Endothelial cell of umbilical vein (primary cell): ENCODE data around the gene MYO1E. TPM values are rescaled to one million over a fixed set of nuclear protein-coding genes. Genes with fewer than 3 reads are reported as not detected.

Experiments used
- BruUV-seq: library from RNA; stranded (reverse); fragments of 400-500 nt; replicated peaks from 2 replicates; lab custom pipeline; 2021; lab: Mats Ljungman, UMichigan
- CTCF ChIA-PET: fragments of 300-600, 350-600 bp; sonication (Branson Sonifier 250); formaldehyde crosslinking; loops from one replicate; lab custom pipeline; 2021; ENCODE audit warnings: antibody characterized with exemption, inconsistent platforms; lab: Charles Lee
- POLR2A ChIA-PET: fragments of 300-600, 350-600 bp; sonication (Branson Sonifier 250); formaldehyde crosslinking; loops from one replicate; lab custom pipeline; 2021; ENCODE audit warnings: antibody characterized with exemption, inconsistent platforms; lab: Charles Lee
- DNase-seq: peaks from one replicate; pipeline ENCODE4 v3.0.0-alpha.2; 2011; ENCODE audit warnings: low read depth, low spot score
- FAIRE-seq: peaks from 2 replicates; lab custom pipeline; 2011; peaks lifted over from hg19 to GRCh38; lab: Jason Lieb, UNC
- H2AFZ ChIP-seq: 2 replicates; pipeline ENCODE4 v1.6.0; 2012; ENCODE audit warnings: low read depth, low read length, control low read depth, inconsistent platforms
- H3K27ac ChIP-seq: 2 replicates; pipeline ENCODE4 v1.5.1; 2011; ENCODE audit warnings: low read depth, mild to moderate bottlenecking, control low read depth, low read length, moderate library complexity; ENCODE audit not compliant: insufficient read depth
- H3K27me3 ChIP-seq, 2 experiments: 2 replicates each; pipeline versions ENCODE4 v1.6.0 to v1.6.1; 2011; ENCODE audit warnings: low read length in 2 of 2, mixed read lengths in 1 of 2; ENCODE audit not compliant: control insufficient read depth in 2 of 2, insufficient read depth in 2 of 2
- H3K36me3 ChIP-seq, 2 experiments: 2 replicates in 1 of 2; 3 replicates in 1 of 2; pipeline ENCODE4 v1.5.1; 2011; ENCODE audit warnings: low read length in 2 of 2, mild to moderate bottlenecking in 1 of 2, moderate library complexity in 1 of 2; ENCODE audit not compliant: control insufficient read depth in 2 of 2, insufficient read depth in 2 of 2; ENCODE audit errors: extremely low read depth in 1 of 2
- H3K4me1 ChIP-seq: 3 replicates; pipeline ENCODE4 v1.5.1; 2011; ENCODE audit warnings: mild to moderate bottlenecking, low read length; ENCODE audit not compliant: control insufficient read depth, insufficient read depth; ENCODE audit errors: extremely low read depth
- H3K4me2 ChIP-seq: 2 replicates; pipeline ENCODE4 v1.6.1; 2011; ENCODE audit warnings: low read length, control low read depth, mixed read lengths; ENCODE audit not compliant: insufficient read depth
- H3K4me3 ChIP-seq, 3 experiments: fragments of 200-600 bp in 1 of 3; sonication (generic), shearing (Covaris generic) in 1 of 3; replicated peaks in 1 of 3; 2 replicates each; pipeline ENCODE4 v1.5.1; 2011 to 2016; ENCODE audit warnings: control low read depth in 3 of 3, low read length in 3 of 3, mild to moderate bottlenecking in 2 of 3, inconsistent platforms in 1 of 3, low read depth in 1 of 3, moderate library complexity in 1 of 3; ENCODE audit not compliant: insufficient read depth in 1 of 3
- H3K79me2 ChIP-seq: 2 replicates; pipeline ENCODE4 v1.6.0; 2012; ENCODE audit warnings: low read length, inconsistent platforms; ENCODE audit not compliant: control insufficient read depth, insufficient read depth
- H3K9ac ChIP-seq: replicated peaks from 2 replicates; pipeline ENCODE3; 2011; ENCODE audit warnings: low read length, control low read depth; ENCODE audit not compliant: insufficient read depth; ENCODE audit errors: extremely low read depth
- H3K9me1 ChIP-seq: replicated peaks from 3 replicates; pipeline ENCODE4 v1.6.0; 2011; ENCODE audit warnings: mild to moderate bottlenecking, low read length; ENCODE audit not compliant: control insufficient read depth, insufficient read depth; ENCODE audit errors: extremely low read depth
- H3K9me3 ChIP-seq: replicated peaks from 2 replicates; pipeline ENCODE4 v1.5.1; 2012; ENCODE audit warnings: low read length, inconsistent platforms; ENCODE audit not compliant: control insufficient read depth, insufficient read depth
- H4K20me1 ChIP-seq: replicated peaks from 2 replicates; pipeline ENCODE3; 2011; ENCODE audit warnings: mild to moderate bottlenecking, low read length; ENCODE audit not compliant: control insufficient read depth, insufficient read depth; ENCODE audit errors: extremely low read depth
- EZH2 ChIP-seq: IDR thresholded peaks from 2 replicates; pipeline ENCODE4 v1.6.1; 2012; ENCODE audit warnings: borderline replicate concordance, low read depth, mild to moderate bottlenecking, moderate library complexity, low read length, inconsistent platforms; ENCODE audit not compliant: severe bottlenecking
- FOS ChIP-seq: IDR thresholded peaks from 2 replicates; pipeline ENCODE4 v1.6.1; 2011; ENCODE audit warnings: mild to moderate bottlenecking, low read length, moderate library complexity, borderline replicate concordance; ENCODE audit not compliant: insufficient read depth
- GATA2 ChIP-seq: IDR thresholded peaks from 2 replicates; pipeline ENCODE4 v1.7.0; 2011; ENCODE audit warnings: low read depth, mild to moderate bottlenecking, moderate library complexity, mixed read lengths, low read length; ENCODE audit not compliant: insufficient read length, insufficient read depth
- JUN ChIP-seq: IDR thresholded peaks from 2 replicates; pipeline ENCODE4 v1.6.1; 2011; ENCODE audit warnings: borderline replicate concordance, low read depth; ENCODE audit not compliant: insufficient read length, insufficient read depth
- MAX ChIP-seq: IDR thresholded peaks from 2 replicates; pipeline ENCODE4 v1.6.1; 2011; ENCODE audit not compliant: insufficient read depth, insufficient read length
- MYC ChIP-seq: IDR thresholded peaks from one replicate; pipeline ENCODE4 v1.6.1; 2011; ENCODE audit warnings: mild to moderate bottlenecking, low read depth, low read length
- POLR2A ChIP-seq: IDR thresholded peaks from 2 replicates; pipeline ENCODE4 v1.6.1; 2012; ENCODE audit warnings: low read depth, mild to moderate bottlenecking, control low read depth, low read length
- POLR2AphosphoS5 ChIP-seq: IDR thresholded peaks from 2 replicates; pipeline ENCODE4 v1.6.1; 2012; ENCODE audit warnings: low read depth, mild to moderate bottlenecking, control low read depth, low read length, moderate library complexity; ENCODE audit not compliant: insufficient read depth
- dilution Hi-C: fragments of 300-500 bp; cut with MboI; formaldehyde crosslinking; loops from one replicate; pipeline ENCODE4 v1.15.0; 2019; ENCODE audit warnings: low sequenced_read_pairs; ENCODE audit not compliant: extremely low pct_ligation_motif_present
- intact Hi-C: fragments of 100-400 bp; cut with micrococcal nuclease; formaldehyde crosslinking; loops from one replicate; pipeline ENCODE4 v1.10.0; 2022
- polyA plus RNA-seq, 4 experiments: library from polyadenylated mRNA; depleted of rRNA in 3 of 4; stranded (reverse) in 3 of 4; unstranded in 1 of 4; fragments of >200 nt; gene quantifications; 2 replicates each; pipeline versions ENCODE4 v1.2.1 to v1.2.3, GENCODE V29; 2011 to 2012; ENCODE audit warnings: missing spikeins in 1 of 4
- total RNA-seq: library from RNA; stranded (reverse); gene quantifications from 2 replicates; pipeline ENCODE4 v1.2.3, GENCODE V29; 2021
- TF ChIP-seq, protein P1 (sequence below), 2 donors: IDR thresholded peaks; 1 replicate in 1 of 2; 2 replicates in 1 of 2; pipeline ENCODE4 v1.5.1; 2011; ENCODE audit warnings: low read length in 2 of 2, mild to moderate bottlenecking in 2 of 2, moderate library complexity in 2 of 2, control low read depth in 1 of 2, inconsistent platforms in 1 of 2, low read depth in 1 of 2; ENCODE audit not compliant: insufficient read depth in 1 of 2; ENCODE audit errors: extremely low read depth in 1 of 2

MYO1E gene
- total and polyA plus RNA-seq, 2 donors (not counting 3 experiments of a cell fraction or from before 2014, with no cell fraction given), result 31.6 to 218 TPM

GRCh38 chr15:59094077-59094476 is 278.6 kb downstream of the MYO1E start:
- TF ChIP-seq, protein P1, sequence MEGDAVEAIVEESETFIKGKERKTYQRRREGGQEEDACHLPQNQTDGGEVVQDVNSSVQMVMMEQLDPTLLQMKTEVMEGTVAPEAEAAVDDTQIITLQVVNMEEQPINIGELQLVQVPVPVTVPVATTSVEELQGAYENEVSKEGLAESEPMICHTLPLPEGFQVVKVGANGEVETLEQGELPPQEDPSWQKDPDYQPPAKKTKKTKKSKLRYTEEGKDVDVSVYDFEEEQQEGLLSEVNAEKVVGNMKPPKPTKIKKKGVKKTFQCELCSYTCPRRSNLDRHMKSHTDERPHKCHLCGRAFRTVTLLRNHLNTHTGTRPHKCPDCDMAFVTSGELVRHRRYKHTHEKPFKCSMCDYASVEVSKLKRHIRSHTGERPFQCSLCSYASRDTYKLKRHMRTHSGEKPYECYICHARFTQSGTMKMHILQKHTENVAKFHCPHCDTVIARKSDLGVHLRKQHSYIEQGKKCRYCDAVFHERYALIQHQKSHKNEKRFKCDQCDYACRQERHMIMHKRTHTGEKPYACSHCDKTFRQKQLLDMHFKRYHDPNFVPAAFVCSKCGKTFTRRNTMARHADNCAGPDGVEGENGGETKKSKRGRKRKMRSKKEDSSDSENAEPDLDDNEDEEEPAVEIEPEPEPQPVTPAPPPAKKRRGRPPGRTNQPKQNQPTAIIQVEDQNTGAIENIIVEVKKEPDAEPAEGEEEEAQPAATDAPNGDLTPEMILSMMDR (IDR thresholded peaks at IDR 0.05; ENCODE audit: extremely low read depth in 1 of 2, insufficient read depth in 1 of 2, low read depth in 1 of 2, low read length in 2 of 2), result no peak
- TF ChIP-seq MYC (no peak), POLR2AphosphoS5 (no peak), EZH2 (no peak), GATA2 (no peak), JUN (no peak), FOS (no peak), POLR2A (no peak), MAX (no peak)
- CTCF ChIA-PET, result no interaction called here
- FAIRE-seq (no peak), DNase-seq (no peak)
- intact Hi-C loops, result no loop called here
- Histone ChIP-seq H3K27me3 (no peaks in the 10 kb centered on the region), H3K36me3 (peaks cover 7 to 17% of the 10 kb centered on the region in 2 experiments), H3K4me3 (no peak overlapping the region), H3K4me2 (no peak overlapping the region), H3K27ac (no peak overlapping the region), H3K9me3 (no peaks in the 10 kb centered on the region), H3K79me2 (no peaks in the 10 kb centered on the region), H4K20me1 (no peaks in the 10 kb centered on the region), H2AFZ (no peak overlapping the region), H3K9me1 (no peaks in the 10 kb centered on the region), H3K9ac (no peak overlapping the region), H3K4me1 (no peaks in the 10 kb centered on the region)
- BruUV-seq, result no TSS peak
- POLR2A ChIA-PET, result no interaction called here
- dilution Hi-C loops, result no loop called here
